Measurements from ENCODE around the gene AATF.

- TF ChIP-seq GATA3 (IDR thresholded peaks at IDR 0.05; ENCODE audit: low read depth, low read length), result no peak
- no peak for TF ChIP-seq GATA2 (IDR thresholded peaks at IDR 0.05; ENCODE audit: low read depth, low read length)
Observed at GRCh38 chr17:36950027-36950426, 1.3 kb downstream of the AATF start.

Measured in SH-SY5Y (cell line).